Embryonic facial prominence (tissue), 1 donor: ENCODE measurements around the gene MDM2.
A peak's percentile ranks its signal among the peaks of the same experiment; 100 is the strongest.
"Not testable (repeated sequence)": the region's sequence is repeated elsewhere in the genome, so short reads cannot be mapped to it uniquely, and the experiment has no call there.

Source experiments
- DNase-seq: peaks from one replicate; pipeline ENCODE4 v3.0.0-alpha.2; 2016; ENCODE audit errors: extremely low spot score

Gene MDM2

GRCh38 chr12:68851592-68852306 lies 43.8 kb downstream of the MDM2 start:
- DNase-seq, result no peak

GRCh38 chr12:68853396-68854077 lies 45.6 kb downstream of the MDM2 start:
- DNase-seq, result no peak

DNA sequence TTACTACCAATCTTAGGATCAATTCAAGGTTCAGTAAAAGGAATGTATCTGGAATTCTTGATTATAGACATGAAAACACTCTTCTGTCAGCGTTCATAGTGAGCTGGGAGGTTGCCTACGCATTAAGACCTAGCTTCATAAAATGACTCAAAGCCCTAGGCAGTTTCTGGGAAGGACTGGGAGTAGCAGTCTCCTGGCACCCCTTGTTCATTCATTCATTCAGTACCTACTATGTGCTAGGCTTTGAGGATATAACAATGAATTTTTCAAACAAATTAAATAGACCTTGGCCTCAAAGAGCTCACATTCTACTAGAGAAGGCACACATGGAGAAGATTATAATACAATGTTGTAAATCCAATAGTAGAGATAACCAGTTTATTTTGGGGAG lies 46.1 kb downstream of the MDM2 start:
- no peak for DNase-seq

GRCh38 chr12:68854554-68854953 lies 46.6 kb downstream of the MDM2 start:
- no peak for DNase-seq

DNA sequence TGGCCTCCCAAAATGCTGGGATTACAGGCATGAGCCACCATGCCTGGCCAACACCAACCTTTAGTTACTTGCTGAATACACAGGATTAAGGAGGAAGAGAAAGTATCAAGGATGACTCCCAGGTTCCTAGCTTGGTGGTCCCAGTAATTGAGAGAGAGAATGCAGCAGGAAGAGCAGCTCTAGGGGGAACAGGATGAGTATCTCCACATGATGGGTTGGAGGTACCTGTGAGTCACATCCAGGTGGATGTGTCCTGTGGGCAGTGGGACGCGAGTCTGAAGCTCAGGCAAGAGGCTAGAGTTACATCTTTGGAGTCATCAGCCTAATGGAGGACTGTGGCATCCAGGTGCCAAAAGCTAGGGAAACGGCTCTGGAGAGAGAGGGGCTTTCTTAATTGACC lies 47.1 kb downstream of the MDM2 start:
- no peak for DNase-seq

DNA sequence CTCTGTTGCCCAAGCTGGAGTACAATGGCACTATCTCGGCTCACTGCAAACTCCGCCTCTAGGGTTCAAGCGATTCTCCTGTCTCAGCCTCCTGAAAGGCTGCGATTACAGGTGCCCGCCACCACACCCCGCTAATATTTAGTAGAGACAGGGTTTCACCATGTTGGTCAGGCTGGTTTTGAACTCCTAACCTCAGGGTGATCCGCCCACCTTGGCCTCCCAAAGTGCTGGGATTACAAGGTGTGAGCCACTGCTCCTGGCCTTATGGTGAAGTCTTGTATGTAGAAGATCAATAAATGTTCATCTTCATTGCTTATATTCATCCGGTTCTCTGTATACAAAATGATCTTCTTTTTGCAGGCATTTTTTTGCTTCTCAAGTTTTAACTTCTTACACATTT lies 47.8 kb downstream of the MDM2 start:
- no peak for DNase-seq

GRCh38 chr12:68856510-68856909 lies 48.5 kb downstream of the MDM2 start:
- DNase-seq, result no peak

DNA sequence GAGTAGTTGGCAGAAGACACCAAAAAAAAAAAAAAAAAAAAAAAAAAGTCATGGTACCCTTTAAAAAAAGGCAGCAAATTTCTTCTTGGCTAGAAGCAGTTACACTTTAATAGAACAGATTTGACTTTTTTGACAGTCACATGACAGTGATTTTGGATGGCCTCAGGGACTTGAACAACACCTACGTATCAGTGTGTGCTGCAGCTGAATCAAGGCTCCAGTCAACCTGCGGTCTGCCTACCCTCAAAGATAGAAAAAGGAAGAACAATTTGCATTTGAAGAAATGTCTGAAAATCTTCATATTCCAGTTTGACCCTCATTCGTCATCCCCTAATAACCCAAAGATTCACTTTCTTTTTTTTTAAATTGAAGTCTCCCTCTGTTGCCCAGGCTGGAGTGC lies 53.9 kb downstream of the MDM2 start:
- no peak for DNase-seq

- DNase-seq, result no peak
These were observed 55.3 kb downstream of the MDM2 start for GRCh38 chr12:68863109-68863770.

DNA sequence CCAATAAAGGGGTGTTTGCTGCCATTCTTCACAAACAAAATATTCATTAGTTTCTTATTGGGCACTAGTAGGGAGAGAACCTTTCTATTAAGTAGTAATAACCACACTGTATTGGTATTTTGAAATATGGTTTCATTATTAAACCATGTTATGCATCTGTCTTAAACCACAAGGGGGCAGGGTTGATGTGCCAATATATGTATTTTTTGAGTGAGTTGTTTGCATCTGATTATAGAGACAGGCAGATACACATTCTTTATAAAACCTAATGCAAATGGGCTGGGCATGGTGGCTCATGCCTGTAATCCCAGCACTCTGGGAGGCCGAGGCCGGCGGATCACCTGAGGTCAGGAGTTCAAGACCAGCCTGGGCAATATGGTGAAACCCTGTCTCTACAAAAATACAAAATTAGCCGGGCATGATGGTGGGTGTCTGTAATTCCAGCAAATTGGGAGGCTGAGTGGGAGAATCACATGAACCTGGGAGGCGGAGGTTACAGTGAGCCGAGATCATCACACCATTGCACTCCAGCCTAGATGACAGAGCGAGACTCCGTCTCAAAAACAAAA lies 56.0 kb downstream of the MDM2 start:
- DNase-seq, result not testable (repeated sequence)

DNA sequence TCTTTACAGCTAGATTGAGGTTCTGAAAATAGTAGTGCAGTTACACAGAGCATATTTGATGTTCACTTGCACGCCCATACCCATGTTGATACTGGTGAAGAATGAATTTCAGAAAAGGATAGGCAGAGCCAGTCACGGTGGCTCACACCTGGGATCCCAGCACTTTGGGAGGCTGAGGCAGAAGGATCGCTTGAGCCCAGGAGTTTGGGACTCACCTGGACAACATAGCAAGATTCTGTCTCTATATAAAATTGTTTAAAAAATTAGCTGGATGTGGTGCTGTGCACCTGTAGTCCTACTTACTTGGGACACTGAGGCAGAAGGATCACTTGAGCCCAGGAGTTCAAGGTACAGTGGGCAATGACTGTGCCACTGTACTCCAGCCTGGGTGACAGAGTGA lies 56.6 kb downstream of the MDM2 start:
- no peak for DNase-seq

- no peak for DNase-seq
These were observed 57.6 kb downstream of the MDM2 start for GRCh38 chr12:68865399-68866164.

- DNase-seq, result peak; percentile 22
These were observed 59.0 kb downstream of the MDM2 start for GRCh38 chr12:68866950-68867349.

DNA sequence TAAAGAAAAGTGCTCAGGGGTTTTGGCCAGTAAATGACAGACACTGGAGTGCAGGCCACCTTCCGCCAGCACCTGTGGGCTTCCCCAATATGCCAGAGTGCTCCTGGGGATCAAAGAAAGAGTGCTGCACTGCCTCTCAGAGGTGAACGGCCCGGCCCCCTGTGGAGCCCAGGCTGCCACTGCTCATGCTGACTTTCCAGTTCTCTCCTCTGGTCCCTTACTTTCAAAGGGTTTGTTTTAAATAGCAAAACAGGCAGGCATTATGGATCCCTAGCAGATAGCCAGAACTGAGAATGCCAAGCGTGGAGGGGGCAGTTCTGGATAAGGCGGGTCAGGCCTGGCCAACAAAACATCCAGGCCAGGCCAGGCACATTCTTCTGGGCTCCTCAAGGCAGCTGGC lies 59.6 kb downstream of the MDM2 start:
- no peak for DNase-seq

DNA sequence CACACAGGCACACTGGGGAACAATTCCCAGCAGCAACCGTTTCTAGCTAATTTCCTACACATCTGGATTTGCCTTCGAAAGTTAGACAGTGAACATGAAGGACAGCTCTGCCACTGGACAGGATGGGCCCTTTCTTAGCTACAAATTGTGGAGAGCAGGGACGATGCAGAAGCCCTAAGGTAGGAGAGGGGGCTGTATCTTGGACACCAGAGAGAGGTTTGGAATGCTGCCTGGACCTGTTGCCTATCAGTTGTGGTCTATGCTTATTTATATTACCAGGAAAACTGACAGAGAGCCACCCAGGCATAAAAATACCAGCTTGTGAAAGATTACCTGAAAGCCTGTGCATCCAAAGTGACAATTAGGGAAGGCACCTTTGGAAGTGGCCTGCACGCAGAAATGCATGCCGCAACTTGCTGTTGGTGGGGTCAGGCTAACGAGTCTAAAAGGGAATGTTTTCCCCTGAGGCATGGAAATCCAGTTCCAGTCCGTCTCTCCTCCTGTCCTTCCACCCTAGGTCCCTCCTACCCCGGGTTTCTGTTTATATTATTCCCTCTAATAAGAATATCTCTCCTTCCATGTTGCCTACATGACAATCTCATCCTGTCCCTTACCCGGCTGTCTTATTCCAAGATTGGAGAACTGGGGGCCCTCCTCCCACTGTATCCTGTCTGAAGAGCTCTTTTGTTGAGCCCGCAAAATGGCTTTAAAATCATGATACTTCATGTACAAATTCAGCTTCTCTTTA lies 60.2 kb downstream of the MDM2 start:
- DNase-seq, result no peak

GRCh38 chr12:68870011-68870410 lies 62.0 kb downstream of the MDM2 start:
- no peak for DNase-seq

DNA sequence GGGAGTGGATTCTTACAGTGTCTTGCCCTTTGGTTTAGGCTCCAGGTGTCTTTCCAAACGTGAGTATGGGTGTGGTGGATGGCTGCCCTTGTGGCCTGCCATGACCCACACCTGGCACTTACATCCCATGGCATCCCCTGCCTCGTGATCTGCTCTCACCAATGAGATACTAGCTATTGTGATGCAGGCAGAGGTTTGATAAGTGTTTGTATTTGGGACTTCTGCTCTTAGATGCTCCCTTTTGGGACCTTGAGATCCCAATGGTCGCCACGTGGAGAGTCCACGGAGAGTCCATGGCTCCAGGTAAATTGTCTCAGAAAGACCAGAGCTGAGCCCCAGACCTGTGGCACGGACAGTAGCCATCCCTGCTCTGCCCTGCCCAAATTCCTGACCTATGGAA lies 62.5 kb downstream of the MDM2 start:
- no peak for DNase-seq

GRCh38 chr12:68871396-68871795 lies 63.4 kb downstream of the MDM2 start:
- DNase-seq, result no peak

DNA sequence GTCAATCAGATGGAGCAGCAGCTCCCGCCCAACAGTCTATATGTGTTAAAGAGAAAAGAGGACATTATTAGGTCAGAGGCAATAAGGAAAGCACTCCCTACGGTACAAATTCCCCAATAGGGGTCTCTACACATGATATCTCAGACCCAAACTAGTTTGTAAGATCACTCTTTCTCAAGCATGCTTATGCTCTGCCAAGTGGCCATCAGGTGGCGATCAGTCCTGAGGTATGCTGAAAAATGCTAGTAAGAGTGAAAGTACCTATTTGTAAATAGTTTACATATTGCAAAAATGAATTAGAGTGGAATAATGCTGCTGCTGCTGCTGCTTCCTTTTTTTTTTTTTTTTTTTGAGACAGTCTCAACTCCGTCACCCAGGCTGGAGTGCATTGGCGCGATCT lies 63.9 kb downstream of the MDM2 start:
- no peak for DNase-seq

DNA sequence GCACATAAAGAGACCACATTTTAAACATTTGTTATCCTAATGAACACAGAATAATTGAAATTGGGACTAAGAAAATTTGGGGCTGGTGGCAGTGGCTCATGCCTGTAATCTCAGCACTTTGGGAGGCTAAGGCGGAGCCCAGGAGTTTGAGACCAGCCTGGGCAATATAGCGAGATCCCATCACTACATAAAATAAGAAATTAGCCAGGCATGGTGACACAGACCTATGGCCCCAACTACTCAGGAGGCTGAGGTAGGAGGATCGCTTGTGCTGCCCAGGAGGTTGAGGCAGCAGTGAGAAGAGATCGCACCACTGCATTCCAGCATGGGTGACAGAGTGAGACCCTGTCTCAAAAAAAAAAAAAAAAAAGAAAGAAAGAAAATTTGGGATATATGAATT lies 65.3 kb downstream of the MDM2 start:
- DNase-seq, result no peak

DNA sequence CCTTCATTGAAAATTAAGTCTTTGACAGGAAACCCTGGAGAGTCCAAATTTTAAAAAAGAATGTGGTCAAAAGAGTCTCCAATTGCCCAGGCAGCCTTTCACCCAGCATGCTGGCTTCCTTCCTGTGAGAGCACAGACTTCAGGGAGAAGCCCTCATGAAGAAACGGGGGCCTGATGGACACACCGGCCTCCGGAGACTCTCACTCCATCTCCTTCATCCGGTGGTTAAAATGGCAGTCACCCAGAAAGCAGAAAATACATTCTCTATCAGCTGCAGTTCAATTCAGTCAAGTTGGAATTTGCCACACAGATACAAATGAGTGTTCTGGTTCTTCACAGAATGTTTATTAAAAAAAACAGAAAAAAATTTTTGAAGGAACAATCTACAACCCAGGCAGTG lies 68.5 kb downstream of the MDM2 start:
- DNase-seq, result no peak
